PC-3 (cell line): Measurements from ENCODE around the gene PER2. TPM values are rescaled to one million over a fixed set of nuclear protein-coding genes. Genes with fewer than 3 reads are reported as not detected.

ENCODE experiments used
- ATAC-seq: fragments of 200-7000 bp; cut with Tn5 transposase; 2 replicates; pipeline ENCODE4 v1.9.1; 2020; ENCODE audit warnings: mild to moderate bottlenecking, moderate library complexity
- BruUV-seq: library from RNA; stranded (reverse); fragments of 400-500 nt; replicated peaks from 2 replicates; lab custom pipeline; 2021; lab: Mats Ljungman, UMichigan
- CTCF ChIA-PET: fragments of 300-600 bp; sonication (Branson Sonifier 250); formaldehyde crosslinking; loops from one replicate; lab custom pipeline; 2022; ENCODE audit warnings: antibody characterized with exemption; lab: Charles Lee
- POLR2A ChIA-PET: fragments of 300-600 bp; sonication (Branson Sonifier 250); formaldehyde crosslinking; loops from one replicate; lab custom pipeline; 2022; ENCODE audit warnings: antibody characterized with exemption; ENCODE audit not compliant: unreplicated experiment; lab: Charles Lee
- DNase-seq: peaks from one replicate; pipeline ENCODE4 v3.0.0-alpha.2; 2015
- H2AFZ ChIP-seq: fragments of 300-600 bp; sonication (generic); 2 replicates; pipeline ENCODE4 v1.6.0; 2016; ENCODE audit warnings: antibody characterized with exemption, low read length
- H3F3A ChIP-seq: fragments of 300-600 bp; sonication (generic); one replicate; pipeline ENCODE4 v1.6.0; 2017; ENCODE audit warnings: antibody characterized with exemption, low read length, control low read depth, mild to moderate bottlenecking; ENCODE audit not compliant: unreplicated experiment
- H3K27ac ChIP-seq: fragments of 300-600 bp; sonication (generic); 2 replicates; pipeline ENCODE4 v1.5.1; 2016; ENCODE audit warnings: mild to moderate bottlenecking, low read length
- H3K27me3 ChIP-seq: fragments of 300-600 bp; sonication (generic); 2 replicates; pipeline ENCODE4 v1.6.1; 2016; ENCODE audit warnings: low read length, mixed read lengths
- H3K36me3 ChIP-seq: fragments of 300-600 bp; sonication (generic); 2 replicates; pipeline ENCODE4 v1.6.1; 2016; ENCODE audit warnings: low read depth, mixed run types, low read length, mixed read lengths
- H3K4me1 ChIP-seq: fragments of 300-600 bp; sonication (generic); 2 replicates; pipeline ENCODE4 v1.5.1; 2016; ENCODE audit warnings: low read length; ENCODE audit not compliant: insufficient read depth
- H3K4me2 ChIP-seq: fragments of 300-600 bp; sonication (generic); 2 replicates; pipeline ENCODE4 v1.6.0; 2016; ENCODE audit warnings: low read length
- H3K4me3 ChIP-seq: fragments of 300-600 bp; sonication (generic); 2 replicates; pipeline ENCODE4 v1.5.1; 2016; ENCODE audit warnings: mild to moderate bottlenecking, low read length, mixed read lengths
- H3K79me2 ChIP-seq: fragments of 300-600 bp; sonication (generic); 2 replicates; pipeline ENCODE4 v1.6.1; 2017; ENCODE audit warnings: low read length, mixed read lengths
- H3K9ac ChIP-seq: fragments of 300-600 bp; sonication (generic); 2 replicates; pipeline ENCODE4 v1.6.0; 2016; ENCODE audit warnings: mild to moderate bottlenecking, low read length
- H3K9me2 ChIP-seq: fragments of 300-600 bp; sonication (generic); replicated peaks from 2 replicates; pipeline ENCODE4 v1.6.1; 2016; ENCODE audit warnings: mixed run types, low read length, mixed read lengths
- H3K9me3 ChIP-seq: fragments of 300-600 bp; sonication (generic); 2 replicates; pipeline ENCODE4 v1.6.1; 2016; ENCODE audit warnings: low read length, mixed read lengths
- H4K20me1 ChIP-seq: fragments of 300-600 bp; sonication (generic); 2 replicates; pipeline ENCODE4 v1.6.1; 2016; ENCODE audit warnings: low read length, mixed read lengths
- CTCF ChIP-seq: fragments of 300-600 bp; sonication (generic); conservative IDR thresholded peaks from 2 replicates; pipeline ENCODE4 v1.5.1; 2017; ENCODE audit warnings: antibody characterized with exemption, low read depth, mild to moderate bottlenecking, low read length
- EZH2 ChIP-seq: fragments of 300-600 bp; sonication (generic); IDR thresholded peaks from one replicate; pipeline ENCODE4 v1.6.1; 2017; ENCODE audit warnings: antibody characterized with exemption, mild to moderate bottlenecking, low read length; ENCODE audit not compliant: unreplicated experiment
- EZH2phosphoT487 ChIP-seq: fragments of 300-600 bp; sonication (generic); IDR thresholded peaks from 2 replicates; pipeline ENCODE4 v1.6.1; 2018; ENCODE audit warnings: mild to moderate bottlenecking, antibody characterized with exemption, low read length, borderline replicate concordance
- intact Hi-C: fragments of 100-400 bp; cut with micrococcal nuclease; formaldehyde crosslinking; loops from 2 replicates; pipeline ENCODE4 v1.9.0; 2023
- total RNA-seq: library from RNA; depleted of rRNA; stranded (reverse); fragments of >200 nt; gene quantifications from 2 replicates; pipeline ENCODE4 v1.2.3, GENCODE V29; 2014

The PER2 gene
- total RNA-seq, 1 experiment from 2014 or later: 8.6 TPM

GRCh38 chr2:238231251-238231793 is 57.1 kb downstream of the PER2 start:
- no peak overlapping the region for H3K9ac ChIP-seq
- no TSS peak for BruUV-seq
- CTCF ChIA-PET: no interaction called here
- H3K9me2 ChIP-seq: no peaks in the 10 kb centered on the region
- H3F3A ChIP-seq: no peaks in the 10 kb centered on the region
- H3K27ac ChIP-seq: no peak overlapping the region
- no peak for TF ChIP-seq EZH2phosphoT487
- H3K36me3 ChIP-seq: no peaks in the 10 kb centered on the region
- H2AFZ ChIP-seq: no peak overlapping the region
- no peaks in the 10 kb centered on the region for H4K20me1 ChIP-seq
- no peaks in the 10 kb centered on the region for H3K4me1 ChIP-seq
- H3K79me2 ChIP-seq: no peaks in the 10 kb centered on the region
- intact Hi-C loops: no loop called here
- DNase-seq (no peak), ATAC-seq (no peak)
- H3K4me3 ChIP-seq: no peak overlapping the region
- no peak overlapping the region for H3K4me2 ChIP-seq
- no peaks in the 10 kb centered on the region for H3K9me3 ChIP-seq
- POLR2A ChIA-PET: no interaction called here
- no peaks in the 10 kb centered on the region for H3K27me3 ChIP-seq

- ATAC-seq (no peak), DNase-seq (no peak)
- H3K4me2 ChIP-seq: no peak overlapping the region
- no peaks in the 10 kb centered on the region for H3K9me3 ChIP-seq
- CTCF ChIA-PET: no interaction called here
- no peak for TF ChIP-seq CTCF
- no peak for TF ChIP-seq EZH2
- no peak for TF ChIP-seq EZH2phosphoT487
- no TSS peak for BruUV-seq
- no peaks in the 10 kb centered on the region for H3K36me3 ChIP-seq
- H3K27ac ChIP-seq: no peak overlapping the region
- no peaks in the 10 kb centered on the region for H4K20me1 ChIP-seq
- no peaks in the 10 kb centered on the region for H3K79me2 ChIP-seq
- H3K9me2 ChIP-seq: no peaks in the 10 kb centered on the region
- no peak overlapping the region for H2AFZ ChIP-seq
- POLR2A ChIA-PET: no interaction called here
- no peaks in the 10 kb centered on the region for H3K4me1 ChIP-seq
- intact Hi-C loops: no loop called here
- H3K4me3 ChIP-seq: no peak overlapping the region
- no peaks in the 10 kb centered on the region for H3F3A ChIP-seq
- H3K27me3 ChIP-seq: no peaks in the 10 kb centered on the region
- H3K9ac ChIP-seq: no peak overlapping the region
Measured at GRCh38 chr2:238230699-238231098, 57.7 kb downstream of the PER2 start.

GRCh38 chr2:238228700-238229099 is 59.7 kb downstream of the PER2 start:
- DNase-seq: no peak
- ChIA-PET CTCF (no interaction called here), POLR2A (no interaction called here)
- Histone ChIP-seq H3K4me2 (no peak overlapping the region), H3K9ac (no peak overlapping the region), H3K36me3 (no peaks in the 10 kb centered on the region), H3K9me2 (no peaks in the 10 kb centered on the region), H3K79me2 (no peaks in the 10 kb centered on the region), H3K9me3 (no peaks in the 10 kb centered on the region), H3F3A (no peaks in the 10 kb centered on the region), H3K4me3 (no peak overlapping the region), H4K20me1 (no peaks in the 10 kb centered on the region), H3K27me3 (no peaks in the 10 kb centered on the region), H2AFZ (no peak overlapping the region), H3K27ac (no peak overlapping the region), H3K4me1 (no peaks in the 10 kb centered on the region)
- BruUV-seq: no TSS peak
- intact Hi-C loops: no loop called here
- no peak for TF ChIP-seq CTCF
- no peak for TF ChIP-seq EZH2
- no peak for TF ChIP-seq EZH2phosphoT487
- no peak for ATAC-seq
